Calu3 (cell line): ENCODE results near the gene APBA2. TPM values are rescaled to one million over a fixed set of nuclear protein-coding genes. Genes with fewer than 3 reads are reported as not detected.

Source experiments
- BruUV-seq: library from RNA; stranded (reverse); fragments of 400-500 nt; replicated peaks from 2 replicates; lab custom pipeline; 2021; lab: Mats Ljungman, UMichigan
- CTCF ChIA-PET: fragments of 300-600 bp; sonication (Branson Sonifier 250); formaldehyde crosslinking; loops from one replicate; lab custom pipeline; 2022; ENCODE audit warnings: antibody characterized with exemption; lab: Charles Lee
- DNase-seq: peaks from one replicate; pipeline ENCODE4 v3.0.0; 2022
- H3K27ac Mint-ChIP-seq: one replicate; pipeline ENCODE4 v1.8.0; 2022; ENCODE audit warnings: mixed read lengths; ENCODE audit not compliant: unreplicated experiment
- H3K27me3 Mint-ChIP-seq: one replicate; pipeline ENCODE4 v1.8.0; 2022; ENCODE audit warnings: mixed read lengths; ENCODE audit not compliant: unreplicated experiment
- H3K36me3 Mint-ChIP-seq: one replicate; pipeline ENCODE4 v1.8.0; 2022; ENCODE audit warnings: mild to moderate bottlenecking, moderate library complexity, mixed read lengths; ENCODE audit not compliant: insufficient read depth, unreplicated experiment
- H3K4me1 Mint-ChIP-seq: one replicate; pipeline ENCODE4 v1.8.0; 2022; ENCODE audit warnings: mild to moderate bottlenecking, low read depth, mixed read lengths; ENCODE audit not compliant: unreplicated experiment
- H3K4me3 Mint-ChIP-seq: one replicate; pipeline ENCODE4 v1.8.0; 2022; ENCODE audit warnings: mild to moderate bottlenecking, low read depth, moderate library complexity, mixed read lengths; ENCODE audit not compliant: unreplicated experiment
- H3K9me3 Mint-ChIP-seq: one replicate; pipeline ENCODE4 v1.8.0; 2022; ENCODE audit warnings: low read depth, mixed read lengths; ENCODE audit not compliant: unreplicated experiment
- intact Hi-C: fragments of 100-400 bp; cut with micrococcal nuclease; formaldehyde crosslinking; loops from one replicate; pipeline ENCODE4 v1.10.0; 2022; ENCODE audit not compliant: unreplicated experiment
- total RNA-seq: library from RNA; stranded (reverse); gene quantifications from 2 replicates; pipeline ENCODE4 v1.2.3, GENCODE V29; 2022
- TF ChIP-seq, protein P1 (sequence below): fragments of 200-600 bp; IDR thresholded peaks from one replicate; pipeline ENCODE4 v1.8.0; 2022; ENCODE audit warnings: antibody characterized with exemption; ENCODE audit not compliant: unreplicated experiment

Gene APBA2
- total RNA-seq, 1 experiment from 2014 or later, result not detected

GRCh38 chr15:29127506-29128430 lies 242.0 kb downstream of the APBA2 start:
- CTCF ChIA-PET, result no interaction called here
- no peak for DNase-seq
- H3K36me3 Mint-ChIP-seq, result no peaks in the 10 kb centered on the region
- H3K27me3 Mint-ChIP-seq, result no peaks in the 10 kb centered on the region
- H3K9me3 Mint-ChIP-seq, result no peaks in the 10 kb centered on the region
- H3K27ac Mint-ChIP-seq, result no peak overlapping the region
- intact Hi-C loops, result no loop called here
- no peak overlapping the region for H3K4me3 Mint-ChIP-seq
- H3K4me1 Mint-ChIP-seq, result no peaks in the 10 kb centered on the region
- TF ChIP-seq, protein P1, sequence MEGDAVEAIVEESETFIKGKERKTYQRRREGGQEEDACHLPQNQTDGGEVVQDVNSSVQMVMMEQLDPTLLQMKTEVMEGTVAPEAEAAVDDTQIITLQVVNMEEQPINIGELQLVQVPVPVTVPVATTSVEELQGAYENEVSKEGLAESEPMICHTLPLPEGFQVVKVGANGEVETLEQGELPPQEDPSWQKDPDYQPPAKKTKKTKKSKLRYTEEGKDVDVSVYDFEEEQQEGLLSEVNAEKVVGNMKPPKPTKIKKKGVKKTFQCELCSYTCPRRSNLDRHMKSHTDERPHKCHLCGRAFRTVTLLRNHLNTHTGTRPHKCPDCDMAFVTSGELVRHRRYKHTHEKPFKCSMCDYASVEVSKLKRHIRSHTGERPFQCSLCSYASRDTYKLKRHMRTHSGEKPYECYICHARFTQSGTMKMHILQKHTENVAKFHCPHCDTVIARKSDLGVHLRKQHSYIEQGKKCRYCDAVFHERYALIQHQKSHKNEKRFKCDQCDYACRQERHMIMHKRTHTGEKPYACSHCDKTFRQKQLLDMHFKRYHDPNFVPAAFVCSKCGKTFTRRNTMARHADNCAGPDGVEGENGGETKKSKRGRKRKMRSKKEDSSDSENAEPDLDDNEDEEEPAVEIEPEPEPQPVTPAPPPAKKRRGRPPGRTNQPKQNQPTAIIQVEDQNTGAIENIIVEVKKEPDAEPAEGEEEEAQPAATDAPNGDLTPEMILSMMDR, result no peak
- BruUV-seq, result no TSS peak

- Mint-ChIP-seq H3K9me3 (no peaks in the 10 kb centered on the region), H3K36me3 (no peaks in the 10 kb centered on the region), H3K27ac (no peak overlapping the region), H3K4me3 (no peak overlapping the region), H3K4me1 (no peaks in the 10 kb centered on the region), H3K27me3 (no peaks in the 10 kb centered on the region)
- CTCF ChIA-PET, result no interaction called here
- TF ChIP-seq, protein P1, result no peak
- DNase-seq, result no peak
- intact Hi-C loops, result no loop called here
- BruUV-seq, result no TSS peak
Measured at GRCh38 chr15:29128671-29129070, 242.9 kb downstream of the APBA2 start.

DNA sequence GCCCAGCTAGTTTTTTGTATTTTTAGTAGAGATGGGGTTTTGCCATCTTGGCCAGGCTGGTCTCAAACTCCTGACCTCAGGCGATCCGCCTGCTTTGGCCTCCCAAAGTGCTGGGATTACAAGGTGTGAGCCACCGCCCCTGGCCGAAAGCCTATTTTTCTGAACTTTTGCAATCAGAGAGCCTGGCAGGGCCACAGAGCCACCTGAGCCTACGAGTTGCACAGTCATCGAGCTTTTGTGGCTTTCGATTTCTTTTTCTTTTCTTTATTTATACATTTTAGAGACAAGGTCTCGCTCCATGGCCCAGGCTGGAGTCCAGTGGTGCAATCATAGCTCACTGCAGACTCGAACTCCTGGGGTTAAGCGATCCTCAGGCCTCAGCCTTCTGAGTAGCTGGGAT lies 243.4 kb downstream of the APBA2 start:
- DNase-seq, result no peak
- no peaks in the 10 kb centered on the region for H3K36me3 Mint-ChIP-seq
- H3K27me3 Mint-ChIP-seq, result no peaks in the 10 kb centered on the region
- CTCF ChIA-PET, result no interaction called here
- H3K4me1 Mint-ChIP-seq, result no peaks in the 10 kb centered on the region
- intact Hi-C loops, result no loop called here
- TF ChIP-seq, protein P1, result no peak
- no peak overlapping the region for H3K27ac Mint-ChIP-seq
- BruUV-seq, result no TSS peak
- H3K4me3 Mint-ChIP-seq, result no peak overlapping the region
- H3K9me3 Mint-ChIP-seq, result no peaks in the 10 kb centered on the region

DNA sequence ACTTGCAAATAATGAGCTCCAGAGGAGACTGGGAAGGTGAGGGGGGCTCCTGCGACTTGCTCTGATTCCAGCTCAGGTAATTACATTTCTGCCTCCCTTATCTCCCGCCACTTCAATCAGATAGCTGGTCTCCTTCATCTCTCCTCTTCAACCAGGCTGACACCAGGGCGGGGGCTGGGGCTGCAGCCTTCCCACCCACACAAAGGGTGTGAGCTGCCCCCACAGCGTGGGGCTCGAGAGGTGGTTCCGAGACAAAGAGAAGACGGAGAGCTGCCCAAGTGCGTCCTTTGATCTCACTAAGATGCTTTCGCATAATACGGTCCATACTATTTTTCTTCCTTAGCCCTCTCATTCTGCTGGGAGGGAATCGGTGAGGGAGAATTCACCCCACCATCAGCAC lies 244.2 kb downstream of the APBA2 start:
- no peak overlapping the region for H3K27ac Mint-ChIP-seq
- H3K27me3 Mint-ChIP-seq, result no peaks in the 10 kb centered on the region
- H3K4me3 Mint-ChIP-seq, result no peak overlapping the region
- TF ChIP-seq, protein P1, result no peak
- H3K4me1 Mint-ChIP-seq, result no peaks in the 10 kb centered on the region
- no peaks in the 10 kb centered on the region for H3K36me3 Mint-ChIP-seq
- no peaks in the 10 kb centered on the region for H3K9me3 Mint-ChIP-seq
- intact Hi-C loops, result no loop called here
- CTCF ChIA-PET, result no interaction called here
- no peak for DNase-seq
- BruUV-seq, result no TSS peak
